NB4 (cell line): ENCODE measurements around the gene KRT83.

Experiments used
- DNase-seq: peaks from one replicate; pipeline ENCODE4 v3.0.0; 2010; ENCODE audit warnings: low read depth
- H3K4me3 ChIP-seq: one replicate; pipeline ENCODE4 v1.5.1; 2011; ENCODE audit warnings: mild to moderate bottlenecking, low read depth, low read length, moderate library complexity
- MYC ChIP-seq: IDR thresholded peaks from 2 replicates; pipeline ENCODE4 v1.6.1; 2011; ENCODE audit warnings: low read depth, low read length
- POLR2A ChIP-seq: IDR thresholded peaks from 2 replicates; pipeline ENCODE4 v1.6.1; 2011; ENCODE audit warnings: mild to moderate bottlenecking; ENCODE audit not compliant: insufficient read length; ENCODE audit errors: extremely low read depth
- TF ChIP-seq, protein P1 (sequence below): IDR thresholded peaks from 2 replicates; pipeline ENCODE4 v1.6.1; 2011; ENCODE audit warnings: low read depth, low read length
- TF ChIP-seq, protein P2 (sequence below): IDR thresholded peaks from one replicate; pipeline ENCODE4 v1.5.1; 2012; ENCODE audit warnings: low read depth, low read length

Gene KRT83

DNA sequence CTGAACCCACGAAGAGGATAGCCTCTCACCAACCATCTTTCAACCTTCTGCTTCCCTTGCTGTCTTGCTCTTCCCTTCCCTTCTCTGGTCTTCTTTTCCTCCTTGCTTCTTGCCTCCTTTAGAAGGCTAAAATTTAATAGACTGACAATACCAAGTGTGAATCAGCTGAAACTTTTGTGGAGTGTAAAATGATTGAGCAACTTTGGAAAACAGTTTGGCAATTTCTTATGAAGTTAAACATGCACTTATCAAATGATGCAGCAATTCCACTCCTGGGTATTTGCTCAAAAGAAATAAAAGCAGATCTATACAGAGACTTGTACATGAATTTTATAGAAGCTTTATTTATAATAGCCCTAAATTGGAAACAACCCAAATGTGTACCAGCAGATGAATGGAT, 50.0 kb downstream of the KRT83 start:
- TF ChIP-seq, protein P1, sequence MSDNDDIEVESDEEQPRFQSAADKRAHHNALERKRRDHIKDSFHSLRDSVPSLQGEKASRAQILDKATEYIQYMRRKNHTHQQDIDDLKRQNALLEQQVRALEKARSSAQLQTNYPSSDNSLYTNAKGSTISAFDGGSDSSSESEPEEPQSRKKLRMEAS = no peak
- TF ChIP-seq, protein P2, sequence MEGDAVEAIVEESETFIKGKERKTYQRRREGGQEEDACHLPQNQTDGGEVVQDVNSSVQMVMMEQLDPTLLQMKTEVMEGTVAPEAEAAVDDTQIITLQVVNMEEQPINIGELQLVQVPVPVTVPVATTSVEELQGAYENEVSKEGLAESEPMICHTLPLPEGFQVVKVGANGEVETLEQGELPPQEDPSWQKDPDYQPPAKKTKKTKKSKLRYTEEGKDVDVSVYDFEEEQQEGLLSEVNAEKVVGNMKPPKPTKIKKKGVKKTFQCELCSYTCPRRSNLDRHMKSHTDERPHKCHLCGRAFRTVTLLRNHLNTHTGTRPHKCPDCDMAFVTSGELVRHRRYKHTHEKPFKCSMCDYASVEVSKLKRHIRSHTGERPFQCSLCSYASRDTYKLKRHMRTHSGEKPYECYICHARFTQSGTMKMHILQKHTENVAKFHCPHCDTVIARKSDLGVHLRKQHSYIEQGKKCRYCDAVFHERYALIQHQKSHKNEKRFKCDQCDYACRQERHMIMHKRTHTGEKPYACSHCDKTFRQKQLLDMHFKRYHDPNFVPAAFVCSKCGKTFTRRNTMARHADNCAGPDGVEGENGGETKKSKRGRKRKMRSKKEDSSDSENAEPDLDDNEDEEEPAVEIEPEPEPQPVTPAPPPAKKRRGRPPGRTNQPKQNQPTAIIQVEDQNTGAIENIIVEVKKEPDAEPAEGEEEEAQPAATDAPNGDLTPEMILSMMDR = no peak
- TF ChIP-seq MYC (no peak), POLR2A (no peak)
- peak; percentile 42 for DNase-seq
- no peak overlapping the region for H3K4me3 ChIP-seq

DNA sequence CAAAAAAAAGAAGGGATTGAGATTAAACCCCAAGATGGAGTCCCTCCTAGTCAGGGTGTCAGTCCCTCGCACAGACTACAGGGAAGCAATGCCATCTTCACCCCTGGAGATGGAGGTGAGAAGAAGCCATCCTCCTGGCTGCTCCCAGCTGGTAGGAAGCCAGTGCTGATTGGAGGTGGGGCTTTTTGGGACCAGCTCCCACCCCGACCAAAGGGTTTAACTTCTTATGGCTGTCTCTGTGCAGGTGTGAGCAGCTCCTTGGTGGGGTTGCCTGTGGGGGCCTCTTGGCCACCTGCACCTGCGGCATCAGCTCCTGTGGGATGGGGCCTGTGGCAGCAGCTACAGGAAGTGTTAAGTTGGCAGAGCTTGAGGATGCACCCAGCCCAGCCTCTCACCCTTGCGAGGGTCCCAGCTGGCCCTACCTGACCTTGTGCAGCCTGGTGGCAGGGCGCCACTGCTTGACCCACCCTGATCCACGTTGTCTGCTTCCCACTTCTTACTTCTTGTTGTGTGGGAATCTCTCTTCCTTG, 50.6 kb downstream of the KRT83 start:
- no peak overlapping the region for H3K4me3 ChIP-seq
- no peak for DNase-seq
- TF ChIP-seq, protein P1 = no peak
- TF ChIP-seq MYC (no peak), POLR2A (no peak)
- TF ChIP-seq, protein P2 = no peak

DNA sequence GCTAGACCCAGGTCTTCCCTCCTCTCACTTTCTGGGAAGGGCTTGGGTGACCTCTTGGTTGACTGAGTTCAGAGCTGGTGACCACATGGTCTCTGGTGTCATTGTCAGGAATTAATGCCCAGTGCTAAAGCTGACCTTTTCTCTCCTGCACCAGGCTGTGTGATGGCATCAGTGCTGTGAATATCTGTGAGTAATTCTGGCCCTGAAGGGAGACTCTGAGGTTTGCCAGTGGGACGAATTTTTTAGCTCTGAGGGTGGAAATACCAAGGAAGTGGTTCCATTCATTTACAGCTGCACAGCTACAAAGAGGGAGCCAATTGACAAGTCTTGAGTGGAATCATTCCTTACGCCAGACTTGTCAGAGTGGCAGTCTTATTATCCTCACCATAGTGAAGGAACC, 53.0 kb downstream of the KRT83 start:
- TF ChIP-seq, protein P1 = no peak
- no peak for TF ChIP-seq MYC
- DNase-seq = no peak
- H3K4me3 ChIP-seq = no peak overlapping the region

DNA sequence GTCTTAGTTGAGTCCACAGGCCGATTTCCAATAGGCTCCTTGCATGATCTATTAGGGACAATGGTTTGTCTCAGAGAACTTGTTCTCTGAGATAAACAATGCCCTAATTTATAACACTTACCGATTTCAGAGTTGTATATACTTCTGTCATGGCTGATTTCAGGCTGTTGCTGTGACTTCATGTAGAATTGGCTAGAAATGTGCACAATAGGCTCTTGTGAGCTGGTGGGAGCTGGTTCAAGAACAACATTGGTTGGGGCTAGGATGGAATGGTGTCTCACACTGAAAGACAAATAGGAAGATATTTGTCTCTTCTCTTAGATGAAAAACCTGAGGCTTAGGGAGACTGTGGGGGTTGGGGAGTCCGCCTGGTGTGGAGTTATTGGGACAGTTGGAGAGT, 53.5 kb downstream of the KRT83 start:
- DNase-seq = no peak
- H3K4me3 ChIP-seq = no peak overlapping the region
- TF ChIP-seq, protein P2 = no peak
- TF ChIP-seq, protein P1 = no peak
- TF ChIP-seq MYC = no peak
- no peak for TF ChIP-seq POLR2A

DNA sequence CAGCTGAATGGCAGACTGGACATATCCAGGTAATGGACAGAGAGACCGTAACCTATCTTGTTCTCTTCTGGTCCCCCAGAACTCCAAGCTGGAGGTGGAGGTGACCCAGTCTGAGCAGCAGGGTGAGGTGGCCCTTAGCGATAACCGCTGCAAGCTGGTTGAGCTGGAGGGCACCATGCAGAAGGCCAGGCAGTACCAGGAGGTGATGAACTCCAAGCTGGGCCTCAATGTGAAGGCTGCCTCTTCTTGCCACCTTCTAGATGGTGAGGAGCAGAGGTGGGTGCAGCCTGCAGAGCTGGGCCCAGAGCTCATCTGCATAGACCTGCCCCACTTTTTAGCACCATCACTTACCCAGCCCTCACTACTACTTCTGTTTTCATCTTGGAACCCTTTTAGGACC, 53.9 kb downstream of the KRT83 start:
- no peak overlapping the region for H3K4me3 ChIP-seq

DNA sequence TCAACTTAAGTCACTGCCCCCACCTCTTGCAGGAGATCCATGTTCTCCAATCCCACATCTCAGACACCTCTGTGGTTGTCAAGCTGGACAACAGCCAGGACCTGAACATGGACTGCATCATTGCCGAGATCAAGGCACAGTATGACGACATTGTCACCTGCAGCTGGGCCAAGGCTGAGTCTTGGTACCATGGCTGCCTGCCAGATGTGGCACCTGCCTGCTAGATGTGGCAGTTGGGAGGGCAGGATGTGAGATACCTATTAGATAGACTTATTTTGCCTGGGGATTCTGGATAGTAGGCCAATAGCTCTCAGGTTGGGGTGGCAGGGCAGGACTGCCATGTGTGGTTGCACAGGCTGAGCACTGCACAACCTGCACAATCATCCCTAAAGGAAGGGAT, 54.7 kb downstream of the KRT83 start:
- DNase-seq = no peak
- no peak overlapping the region for H3K4me3 ChIP-seq
- TF ChIP-seq MYC = no peak
- TF ChIP-seq, protein P1 = no peak
- TF ChIP-seq POLR2A = no peak

More for the DNA sequence above, 53.9 kb downstream of the KRT83 start:
- no peak for DNase-seq
- TF ChIP-seq, protein P2 = no peak
- TF ChIP-seq POLR2A (no peak), MYC (no peak)
- TF ChIP-seq, protein P1 = no peak

DNA sequence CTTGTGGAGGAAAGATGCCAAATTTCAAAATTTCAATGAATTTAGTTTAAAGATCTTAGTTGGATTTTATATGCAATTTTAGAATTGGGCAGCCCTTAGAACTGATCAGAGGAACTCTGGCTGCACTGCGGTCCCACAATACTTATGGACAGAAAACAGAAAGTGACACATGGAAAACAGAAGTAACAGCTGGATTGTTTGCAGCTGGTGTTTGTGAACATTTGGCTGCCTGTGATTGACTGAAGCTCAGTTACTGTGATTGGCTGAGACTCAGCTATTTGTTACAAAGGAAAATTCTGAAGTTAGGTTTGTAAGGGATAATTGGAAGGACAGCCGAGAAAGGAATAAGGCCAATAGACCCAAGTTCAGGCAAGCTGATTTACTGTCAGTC, 56.8 kb downstream of the KRT83 start:
- no peak for TF ChIP-seq POLR2A
- TF ChIP-seq MYC = no peak
- TF ChIP-seq, protein P2 = no peak
- no peak overlapping the region for H3K4me3 ChIP-seq
- no peak for DNase-seq
